Upper lobe of left lung (tissue), 6 donors: ENCODE data around the gene PAK3. TPM values are rescaled to one million over a fixed set of nuclear protein-coding genes. Genes with fewer than 3 reads are reported as not detected.

Source experiments
- ATAC-seq, 2 donors: fragments of 200-7000 bp; cut with Tn5 transposase; one replicate each; pipeline ENCODE4 v1.9.1; 2022; ENCODE audit warnings: mild to moderate bottlenecking in 2 of 2, moderate library complexity in 2 of 2; ENCODE audit not compliant: low FRiP score in 2 of 2
- DNase-seq, 2 donors: peaks; one replicate each; pipeline ENCODE4 v3.0.0-alpha.2; 2019 to 2020
- H3K27ac ChIP-seq, 4 donors: fragments of 200-600 bp; sonication (generic); one replicate each; pipeline ENCODE4 v1.5.1; 2016 to 2019
- H3K27me3 ChIP-seq, 4 donors: fragments of 200-600 bp; sonication (generic); one replicate each; pipeline ENCODE4 v1.5.1; 2017 to 2019
- H3K36me3 ChIP-seq, 4 donors: fragments of 200-600 bp; sonication (generic); one replicate each; pipeline ENCODE4 v1.5.1; 2016 to 2019
- H3K4me1 ChIP-seq, 4 donors: fragments of 200-600 bp; sonication (generic); one replicate each; pipeline ENCODE4 v1.5.1; 2018 to 2019
- H3K4me3 ChIP-seq, 4 donors: fragments of 200-600 bp; sonication (generic); one replicate each; pipeline ENCODE4 v1.5.1; 2017 to 2019; ENCODE audit warnings: mild to moderate bottlenecking in 2 of 4, moderate library complexity in 1 of 4
- H3K9me3 ChIP-seq, 4 donors: fragments of 200-600 bp; sonication (generic); one replicate each; pipeline ENCODE4 v1.5.1; 2018 to 2019
- CTCF ChIP-seq, 6 experiments: fragments of 450-650 bp in 4 of 6; fragments of 200-600 bp in 2 of 6; sonication (generic) in 2 of 6; IDR thresholded peaks; one replicate each; pipeline ENCODE4 v1.5.1; 2016 to 2019; ENCODE audit warnings: antibody characterized with exemption in 6 of 6
- EP300 ChIP-seq, 4 donors: sonication (generic); formaldehyde crosslinking; IDR thresholded peaks; one replicate each; pipeline ENCODE4 v1.5.1; 2017; ENCODE audit warnings: antibody characterized with exemption in 4 of 4, control low read depth in 2 of 4
- POLR2A ChIP-seq, 4 donors: fragments of 450-650 bp; IDR thresholded peaks; one replicate each; pipeline ENCODE4 v1.5.1; 2016 to 2017; ENCODE audit warnings: antibody characterized with exemption in 4 of 4, mild to moderate bottlenecking in 2 of 4
- POLR2AphosphoS5 ChIP-seq, 2 donors: sonication (generic); formaldehyde crosslinking; IDR thresholded peaks; one replicate each; pipeline ENCODE4 v1.5.1; 2017; ENCODE audit warnings: antibody characterized with exemption in 2 of 2
- WGBS, 2 donors: methylation state at CpG; one replicate each; pipeline ENCODE4 v1.1.5; 2017 to 2018; 5-methylcytosine and 5-hydroxymethylcytosine counted together
- total RNA-seq, 6 donors: library from RNA; depleted of rRNA in 4 of 6; stranded (reverse); fragments of >200 nt in 4 of 6; gene quantifications; one replicate each; pipeline versions ENCODE4 v1.1.0 to v1.2.1, GENCODE V29; 2016 to 2021
- donor health status: DM: no; HTN: no; CAD: no; lungs with moderate emphysema.
- donor health status: DM: no; HTN: yes; CAD: no; lungs with severe emphysema.

The PAK3 gene
- total RNA-seq, 6 donors from 2014 or later, result 1.1 to 1.6 (median 1.3) TPM; not detected in 1

- H3K36me3 ChIP-seq, result no peaks in the 10 kb centered on the region
- DNase-seq (no peak), ATAC-seq (no peak)
- no peaks in the 10 kb centered on the region for H3K27me3 ChIP-seq
- TF ChIP-seq EP300 (IDR thresholded peaks at IDR 0.05) (no peak), POLR2AphosphoS5 (IDR thresholded peaks at IDR 0.05) (no peak), POLR2A (IDR thresholded peaks at IDR 0.05) (no peak)
- no peak overlapping the region for H3K27ac ChIP-seq
- H3K4me3 ChIP-seq, result no peak overlapping the region
- H3K9me3 ChIP-seq, result no peaks in the 10 kb centered on the region
- no peaks in the 10 kb centered on the region for H3K4me1 ChIP-seq
Observed at GRCh38 chrX:111182997-111183396, 87.0 kb downstream of the PAK3 start.

- ATAC-seq, result no peak
- Histone ChIP-seq H3K4me3 (no peak overlapping the region), H3K4me1 (no peaks in the 10 kb centered on the region), H3K27ac (no peak overlapping the region), H3K27me3 (no peaks in the 10 kb centered on the region), H3K9me3 (no peaks in the 10 kb centered on the region), H3K36me3 (no peaks in the 10 kb centered on the region)
- TF ChIP-seq CTCF (IDR thresholded peaks at IDR 0.05), result no peak
- TF ChIP-seq POLR2AphosphoS5 (IDR thresholded peaks at IDR 0.05), result no peak
- no peak for TF ChIP-seq POLR2A (IDR thresholded peaks at IDR 0.05)
- TF ChIP-seq EP300 (IDR thresholded peaks at IDR 0.05), result no peak
- 78 to 90% methylated on average over 2 of the region's 2 CpGs for WGBS, 2 donors
- DNase-seq, result no peak
Observed at GRCh38 chrX:111191598-111191997, 95.6 kb downstream of the PAK3 start.

- DNase-seq, result no peak
Observed at GRCh38 chrX:111199505-111199904, 103.5 kb downstream of the PAK3 start.

GRCh38 chrX:111200327-111200726 is 104.3 kb downstream of the PAK3 start:
- TF ChIP-seq POLR2A (IDR thresholded peaks at IDR 0.05) (no peak), EP300 (IDR thresholded peaks at IDR 0.05) (no peak), POLR2AphosphoS5 (IDR thresholded peaks at IDR 0.05) (no peak), CTCF (IDR thresholded peaks at IDR 0.05) (no peak)
- H3K27me3 ChIP-seq, result no peaks in the 10 kb centered on the region
- no peak overlapping the region for H3K4me3 ChIP-seq
- H3K4me1 ChIP-seq, result no peaks in the 10 kb centered on the region
- H3K9me3 ChIP-seq, result no peaks in the 10 kb centered on the region
- ATAC-seq (no peak), DNase-seq (no peak)
- no peak overlapping the region for H3K27ac ChIP-seq
- 62 to 81% methylated on average over 3 of the region's 3 CpGs for WGBS, 2 donors
- no peaks in the 10 kb centered on the region for H3K36me3 ChIP-seq

More at GRCh38 chrX:111199505-111199904, 103.5 kb downstream of the PAK3 start:
- H3K27ac ChIP-seq, result no peak overlapping the region
- H3K27me3 ChIP-seq, result no peaks in the 10 kb centered on the region
- H3K4me3 ChIP-seq, result no peak overlapping the region
- no peak for ATAC-seq
- 59 to 71% methylated on average over 2 of the region's 2 CpGs for WGBS, 2 donors
- H3K4me1 ChIP-seq, result no peaks in the 10 kb centered on the region
- no peaks in the 10 kb centered on the region for H3K36me3 ChIP-seq
- TF ChIP-seq POLR2A (IDR thresholded peaks at IDR 0.05), result no peak
- H3K9me3 ChIP-seq, result no peaks in the 10 kb centered on the region

- no peaks in the 10 kb centered on the region for H3K36me3 ChIP-seq
- H3K27ac ChIP-seq, result no peak overlapping the region
- no peaks in the 10 kb centered on the region for H3K9me3 ChIP-seq
- TF ChIP-seq POLR2AphosphoS5 (IDR thresholded peaks at IDR 0.05) (no peak), CTCF (IDR thresholded peaks at IDR 0.05) (no peak), POLR2A (IDR thresholded peaks at IDR 0.05) (no peak), EP300 (IDR thresholded peaks at IDR 0.05) (no peak)
- H3K4me3 ChIP-seq, result no peak overlapping the region
- WGBS, 2 donors, result 87 to 96% methylated on average over 8 of the region's 8 CpGs
- ATAC-seq (no peak), DNase-seq (peak in 1 of 2 donors; percentile 3)
- H3K27me3 ChIP-seq, result no peaks in the 10 kb centered on the region
- no peaks in the 10 kb centered on the region for H3K4me1 ChIP-seq
Observed at GRCh38 chrX:111207851-111208250, 111.9 kb downstream of the PAK3 start.

GRCh38 chrX:111216293-111216801 is 120.4 kb downstream of the PAK3 start:
- ATAC-seq, result no peak

More at GRCh38 chrX:111216293-111216801, 120.4 kb downstream of the PAK3 start:
- no peaks in the 10 kb centered on the region for H3K36me3 ChIP-seq
- H3K4me3 ChIP-seq, result no peak overlapping the region
- no peak for TF ChIP-seq CTCF (IDR thresholded peaks at IDR 0.05)
- TF ChIP-seq POLR2AphosphoS5 (IDR thresholded peaks at IDR 0.05), result no peak
- no peak for TF ChIP-seq POLR2A (IDR thresholded peaks at IDR 0.05)
- no peak for TF ChIP-seq EP300 (IDR thresholded peaks at IDR 0.05)
- no peaks in the 10 kb centered on the region for H3K9me3 ChIP-seq
- no peak for DNase-seq
- 80 to 98% methylated on average over 6 of the region's 6 CpGs for WGBS, 2 donors
- no peaks in the 10 kb centered on the region for H3K27me3 ChIP-seq
- H3K27ac ChIP-seq, result no peak overlapping the region
- no peaks in the 10 kb centered on the region for H3K4me1 ChIP-seq
